Stimulated activated effector memory CD8-positive, alpha-beta T cell treated with anti-CD3 and anti-CD28 coated beads, Interleukin-12 subunit alpha, Interleukin-12 subunit beta, amount 100 ng/mL, for 72 hours (primary cell): ENCODE data around the gene CACFD1.

Experiments used
- ATAC-seq: fragments of 150-1000 bp; cut with Tn5 transposase; 2 replicates; pipeline ENCODE4 v1.10.0; 2021
- DNase-seq, 2 donors: peaks; one replicate each; pipeline ENCODE4 v3.0.0; 2021 to 2022; ENCODE audit warnings: low spot score in 2 of 2
- H3K27ac Mint-ChIP-seq: one replicate; pipeline ENCODE4 v1.8.0; 2022; ENCODE audit warnings: mild to moderate bottlenecking, mixed read lengths
- H3K36me3 Mint-ChIP-seq: one replicate; pipeline ENCODE4 v1.8.0; 2022; ENCODE audit warnings: mild to moderate bottlenecking, mixed read lengths
- H3K4me1 Mint-ChIP-seq: one replicate; pipeline ENCODE4 v1.8.0; 2022; ENCODE audit warnings: mixed read lengths
- H3K4me3 Mint-ChIP-seq: one replicate; pipeline ENCODE4 v1.8.0; 2022; ENCODE audit warnings: mild to moderate bottlenecking, mixed read lengths
- H3K9me3 Mint-ChIP-seq: one replicate; pipeline ENCODE4 v1.8.0; 2022; ENCODE audit warnings: mixed read lengths

The CACFD1 gene

GRCh38 chr9:133454325-133454724 lies 5.5 kb upstream of the CACFD1 start:
- ATAC-seq (no peak), DNase-seq (no peak)
- Mint-ChIP-seq H3K4me1 (no peaks in the 10 kb centered on the region), H3K36me3 (no peaks in the 10 kb centered on the region), H3K9me3 (no peaks in the 10 kb centered on the region), H3K27ac (no peak overlapping the region), H3K4me3 (no peak overlapping the region)

DNA sequence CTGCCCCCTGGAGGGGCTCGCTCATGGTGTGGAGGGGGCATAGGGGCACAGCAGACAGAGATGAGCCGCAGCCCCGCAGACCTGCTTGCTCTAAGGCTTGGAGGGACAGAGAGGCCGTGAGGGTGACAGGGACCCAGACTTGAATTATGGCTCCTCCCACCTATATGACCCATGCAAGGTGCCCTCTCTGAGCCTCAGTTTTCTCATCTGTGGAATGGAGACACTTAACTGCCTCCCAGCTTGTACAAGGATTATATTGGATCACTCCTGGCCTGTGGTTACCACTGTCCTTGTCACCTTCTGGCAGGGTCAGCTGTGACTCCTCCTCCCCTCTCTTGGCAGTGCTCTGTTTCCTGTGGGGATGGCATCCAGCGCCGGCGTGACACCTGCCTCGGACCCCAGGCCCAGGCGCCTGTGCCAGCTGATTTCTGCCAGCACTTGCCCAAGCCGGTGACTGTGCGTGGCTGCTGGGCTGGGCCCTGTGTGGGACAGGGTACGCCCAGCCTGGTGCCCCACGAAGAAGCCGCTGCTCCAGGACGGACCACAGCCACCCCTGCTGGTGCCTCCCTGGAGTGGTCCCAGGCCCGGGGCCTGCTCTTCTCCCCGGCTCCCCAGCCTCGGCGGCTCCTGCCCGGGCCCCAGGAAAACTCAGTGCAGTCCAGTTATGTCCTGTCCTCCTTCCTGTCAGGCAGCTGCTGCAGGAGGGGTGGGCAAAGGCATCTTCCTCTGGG lies 4.7 kb upstream of the CACFD1 start:
- Mint-ChIP-seq H3K4me1 (peaks cover 5% of the 10 kb centered on the region), H3K4me3 (no peak overlapping the region), H3K36me3 (peaks cover 5% of the 10 kb centered on the region), H3K27ac (no peak overlapping the region), H3K9me3 (no peaks in the 10 kb centered on the region)
- ATAC-seq (no peak), DNase-seq (no peak)

DNA sequence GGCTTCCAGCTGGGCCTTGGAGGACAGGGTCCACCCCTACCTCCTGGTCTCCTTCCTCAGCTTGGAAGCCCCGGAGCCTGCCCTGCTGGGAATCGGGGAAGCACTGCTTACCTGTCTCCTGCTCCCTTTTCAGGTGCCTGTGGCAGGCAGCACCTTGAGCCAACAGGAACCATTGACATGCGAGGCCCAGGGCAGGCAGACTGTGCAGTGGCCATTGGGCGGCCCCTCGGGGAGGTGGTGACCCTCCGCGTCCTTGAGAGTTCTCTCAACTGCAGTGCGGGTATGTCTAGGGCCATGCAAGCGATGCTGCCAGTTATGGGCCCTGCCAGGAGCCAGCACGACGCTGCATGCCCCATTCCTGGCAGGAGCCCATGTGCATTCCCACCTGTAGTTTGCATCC lies 3.8 kb upstream of the CACFD1 start:
- Mint-ChIP-seq H3K9me3 (no peaks in the 10 kb centered on the region), H3K4me1 (peaks cover 10% of the 10 kb centered on the region), H3K4me3 (no peak overlapping the region), H3K27ac (no peak overlapping the region), H3K36me3 (peaks cover 13% of the 10 kb centered on the region)
- DNase-seq = no peak
- no peak for ATAC-seq

DNA sequence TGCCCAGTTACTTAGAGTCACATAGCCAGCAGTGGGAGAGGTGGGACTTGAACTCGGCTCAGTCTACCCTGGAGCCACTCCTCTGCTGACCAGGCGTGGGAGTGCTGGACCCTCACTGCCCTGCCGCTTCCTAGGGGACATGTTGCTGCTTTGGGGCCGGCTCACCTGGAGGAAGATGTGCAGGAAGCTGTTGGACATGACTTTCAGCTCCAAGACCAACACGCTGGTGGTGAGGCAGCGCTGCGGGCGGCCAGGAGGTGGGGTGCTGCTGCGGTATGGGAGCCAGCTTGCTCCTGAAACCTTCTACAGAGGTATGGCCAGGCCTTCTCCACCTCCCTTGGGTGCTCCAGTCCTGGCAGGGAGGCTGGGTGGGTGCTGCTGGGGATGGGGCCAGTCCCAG lies 3.4 kb upstream of the CACFD1 start:
- H3K4me1 Mint-ChIP-seq = peaks cover 11% of the 10 kb centered on the region
- H3K36me3 Mint-ChIP-seq = peaks cover 13% of the 10 kb centered on the region

DNA sequence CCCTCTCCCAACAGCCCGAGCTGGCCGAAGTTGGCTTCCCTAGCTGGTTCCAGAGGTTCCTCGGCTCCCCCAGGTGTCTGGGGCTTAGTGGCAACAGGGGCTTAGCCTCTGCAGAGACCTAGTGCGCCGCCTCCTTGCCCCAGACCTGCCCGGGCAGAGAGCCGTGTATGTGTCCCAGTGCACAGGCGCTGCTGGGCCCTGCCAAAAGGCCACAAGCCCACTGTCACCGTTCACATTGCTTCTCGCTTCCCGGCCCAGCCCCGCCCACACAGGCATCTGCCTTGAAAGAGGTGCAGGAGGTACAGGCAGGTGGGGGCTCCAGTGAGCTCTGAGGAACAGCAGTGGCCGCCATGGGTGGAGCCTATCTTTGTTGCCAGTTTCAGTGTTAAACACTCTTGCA lies 2.5 kb upstream of the CACFD1 start:
- Mint-ChIP-seq H3K4me3 (no peak overlapping the region), H3K36me3 (peaks cover 13% of the 10 kb centered on the region), H3K9me3 (no peaks in the 10 kb centered on the region), H3K27ac (no peak overlapping the region), H3K4me1 (peaks cover 16% of the 10 kb centered on the region)
- ATAC-seq (no peak), DNase-seq (no peak)

More for the DNA sequence above, 3.4 kb upstream of the CACFD1 start:
- Mint-ChIP-seq H3K4me3 (no peak overlapping the region), H3K9me3 (no peaks in the 10 kb centered on the region), H3K27ac (no peak overlapping the region)
- ATAC-seq (no peak), DNase-seq (no peak)

GRCh38 chr9:133457748-133458147 lies 2.0 kb upstream of the CACFD1 start:
- ATAC-seq = no peak
- Mint-ChIP-seq H3K36me3 (peaks cover 13% of the 10 kb centered on the region), H3K4me3 (no peak overlapping the region), H3K9me3 (no peaks in the 10 kb centered on the region), H3K27ac (no peak overlapping the region), H3K4me1 (peaks cover 16% of the 10 kb centered on the region)
- no peak for DNase-seq

DNA sequence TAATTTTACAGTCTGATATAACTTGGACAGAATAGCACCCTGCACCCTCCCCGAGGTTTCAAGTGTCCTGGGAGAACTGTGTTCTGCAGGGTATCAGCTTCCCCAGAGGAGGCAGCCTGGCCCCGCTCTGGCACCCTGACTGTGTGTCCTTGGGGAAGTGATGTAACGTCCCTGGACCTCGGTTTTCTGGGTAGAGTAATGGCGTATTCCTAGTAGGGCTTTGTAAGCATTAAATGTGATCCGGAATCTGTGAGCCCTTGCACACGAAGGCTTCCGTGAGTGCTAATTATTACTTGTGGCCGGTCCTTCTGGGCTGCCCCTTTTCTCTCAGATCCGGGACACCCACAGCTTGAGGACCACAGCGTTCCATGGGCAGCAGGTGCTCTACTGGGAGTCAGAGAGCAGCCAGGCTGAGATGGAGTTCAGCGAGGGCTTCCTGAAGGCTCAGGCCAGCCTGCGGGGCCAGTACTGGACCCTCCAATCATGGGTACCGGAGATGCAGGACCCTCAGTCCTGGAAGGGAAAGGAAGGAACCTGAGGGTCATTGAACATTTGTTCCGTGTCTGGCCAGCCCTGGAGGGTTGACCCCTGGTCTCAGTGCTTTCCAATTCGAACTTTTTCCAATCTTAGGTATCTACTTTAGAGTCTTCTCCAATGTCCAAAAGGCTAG lies 1.0 kb upstream of the CACFD1 start:
- ATAC-seq (no peak), DNase-seq (no peak)
- Mint-ChIP-seq H3K36me3 (peaks cover 13% of the 10 kb centered on the region), H3K27ac (no peak overlapping the region), H3K4me3 (peak overlapping the region; percentile 92), H3K9me3 (no peaks in the 10 kb centered on the region), H3K4me1 (peaks cover 20% of the 10 kb centered on the region)

DNA sequence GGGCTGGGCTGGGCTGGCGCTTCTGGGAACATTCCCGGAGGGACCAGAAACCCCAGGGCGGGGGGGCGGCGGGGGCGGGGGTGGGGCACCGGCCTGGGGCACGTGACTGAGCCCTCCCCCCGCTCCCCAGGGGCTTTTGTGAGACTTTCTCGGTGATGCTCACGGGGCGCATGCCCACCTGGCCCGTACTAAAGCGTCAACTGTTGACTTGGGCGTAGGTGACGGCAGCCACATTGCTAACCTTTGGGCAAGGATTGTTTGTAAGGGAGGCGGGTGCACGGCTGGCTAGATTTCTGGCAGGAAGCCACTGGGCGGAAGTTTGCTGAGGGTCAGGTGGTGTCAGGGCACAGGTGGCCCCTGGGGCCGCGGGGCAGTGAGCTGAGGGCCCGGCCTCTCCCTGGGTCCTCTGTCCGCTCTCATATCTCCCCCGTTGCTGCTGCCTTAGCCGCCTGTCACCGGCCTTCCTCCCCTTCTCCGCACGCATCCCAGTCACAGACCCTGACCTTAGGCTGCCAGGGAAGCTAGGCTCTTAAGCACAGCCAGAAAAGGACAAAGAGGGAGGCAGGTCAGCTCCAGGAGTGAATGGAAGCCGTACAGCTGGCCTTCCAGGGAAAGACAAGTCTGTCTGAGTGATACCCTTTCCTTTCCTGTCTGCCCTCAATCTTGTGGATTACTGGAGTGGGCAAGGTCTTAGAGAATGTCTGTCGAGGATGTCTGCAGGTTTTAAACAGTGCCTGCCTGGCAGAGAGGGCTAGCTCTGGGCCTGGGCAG lies 812 bp downstream of the CACFD1 start:
- no peaks in the 10 kb centered on the region for H3K9me3 Mint-ChIP-seq
- H3K4me1 Mint-ChIP-seq = peaks cover 25% of the 10 kb centered on the region
- DNase-seq (no peak), ATAC-seq (no peak)
- H3K27ac Mint-ChIP-seq = peak overlapping the region; percentile 94
- peak overlapping the region; percentile 92 for H3K4me3 Mint-ChIP-seq
- H3K36me3 Mint-ChIP-seq = peaks cover 13% of the 10 kb centered on the region

DNA sequence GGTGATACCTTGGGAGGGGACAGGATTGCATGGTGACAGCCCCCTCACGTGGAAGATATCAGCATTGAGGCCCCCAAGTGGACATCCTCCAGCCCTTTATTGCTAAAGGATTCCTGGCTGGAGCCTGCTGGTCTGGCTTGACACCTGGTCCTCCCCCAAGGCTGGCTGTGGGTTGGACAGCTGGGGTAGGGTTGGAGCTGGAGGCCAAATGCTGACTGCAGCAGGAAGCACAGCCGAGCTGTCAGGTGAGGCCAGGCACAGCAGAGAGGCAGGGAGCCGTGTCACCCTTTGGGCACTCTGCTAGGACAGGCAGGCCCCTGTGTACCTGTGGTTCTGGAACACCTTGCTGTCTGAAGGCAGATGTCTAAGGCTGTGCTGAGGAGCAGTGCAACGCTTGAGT lies 2.2 kb downstream of the CACFD1 start:
- Mint-ChIP-seq H3K27ac (peak overlapping the region; percentile 67), H3K4me1 (peaks cover 25% of the 10 kb centered on the region), H3K9me3 (no peaks in the 10 kb centered on the region), H3K36me3 (peaks cover 13% of the 10 kb centered on the region), H3K4me3 (no peak overlapping the region)
- no peak for DNase-seq
- no peak for ATAC-seq

DNA sequence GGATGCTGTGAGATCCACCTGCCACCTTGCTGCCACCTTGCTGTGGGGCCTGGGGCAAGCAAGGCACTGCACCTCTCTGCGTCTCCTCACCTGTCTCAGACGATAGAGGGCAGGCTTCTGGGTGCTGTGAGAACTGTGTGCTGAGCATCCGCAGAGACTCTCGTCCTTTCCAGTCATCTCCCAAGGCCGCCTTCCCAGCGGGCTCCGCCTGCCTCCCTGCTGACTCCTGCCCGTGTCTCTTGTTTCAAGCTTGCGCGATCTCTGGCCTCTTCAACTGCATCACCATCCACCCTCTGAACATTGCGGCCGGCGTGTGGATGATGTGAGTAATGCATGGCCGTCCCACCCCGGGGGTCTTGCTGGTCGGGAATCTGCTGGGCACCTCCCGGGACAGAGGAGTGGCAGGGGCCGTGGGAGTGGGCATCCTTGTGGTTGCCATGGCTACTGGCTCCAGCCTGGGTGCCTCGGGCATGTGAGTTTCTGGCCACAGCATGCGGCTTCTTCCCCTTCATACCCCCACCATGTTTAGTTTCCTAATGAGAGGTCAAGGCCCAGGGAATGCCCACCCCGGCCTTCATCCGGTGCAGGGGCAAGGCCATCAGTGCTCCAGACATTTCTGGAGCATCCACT lies 3.6 kb downstream of the CACFD1 start:
- Mint-ChIP-seq H3K36me3 (peaks cover 13% of the 10 kb centered on the region), H3K27ac (no peak overlapping the region), H3K9me3 (no peaks in the 10 kb centered on the region), H3K4me3 (no peak overlapping the region), H3K4me1 (peaks cover 25% of the 10 kb centered on the region)
- no peak for DNase-seq
- no peak for ATAC-seq

DNA sequence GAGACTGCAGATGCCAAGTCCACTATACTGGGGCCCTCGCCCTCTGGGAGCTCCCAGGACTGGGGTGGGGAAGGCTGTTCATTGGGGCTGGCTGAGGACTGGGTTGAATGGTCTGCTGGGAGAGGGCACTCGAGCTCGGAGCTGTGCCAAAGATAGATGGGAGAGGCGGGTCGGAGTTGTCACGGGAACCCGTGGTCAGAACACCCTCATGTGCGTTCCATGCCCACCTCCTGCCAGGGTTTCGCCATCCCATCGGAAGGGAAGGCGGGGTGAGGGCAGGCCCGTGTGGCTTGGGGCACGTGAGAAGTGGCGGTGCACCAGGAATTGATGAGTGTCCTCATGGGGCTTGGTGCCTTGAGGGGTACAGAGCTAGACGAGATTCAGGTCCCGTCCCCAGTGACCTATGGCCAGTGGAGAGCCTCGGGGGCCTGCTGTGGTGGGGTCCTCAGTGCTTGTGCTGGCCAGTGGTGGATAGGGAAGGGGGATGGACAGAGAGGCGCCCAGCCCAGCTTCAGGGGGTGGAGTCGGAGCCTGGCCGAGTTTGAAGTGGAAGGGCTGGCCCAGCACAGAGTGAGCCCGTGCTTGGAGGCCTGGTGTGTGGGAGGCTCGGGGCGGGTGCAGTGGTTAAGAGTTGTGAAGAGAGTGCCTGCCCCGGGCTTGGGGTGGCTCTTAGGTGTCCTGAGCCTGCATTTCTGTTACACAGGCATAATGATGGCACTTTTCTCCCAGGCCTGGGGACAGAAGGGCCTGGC lies 4.3 kb downstream of the CACFD1 start:
- ATAC-seq (no peak), DNase-seq (no peak)
- peaks cover 13% of the 10 kb centered on the region for H3K36me3 Mint-ChIP-seq
- H3K4me3 Mint-ChIP-seq = no peak overlapping the region
- H3K27ac Mint-ChIP-seq = no peak overlapping the region
- H3K4me1 Mint-ChIP-seq = peaks cover 25% of the 10 kb centered on the region
- no peaks in the 10 kb centered on the region for H3K9me3 Mint-ChIP-seq

DNA sequence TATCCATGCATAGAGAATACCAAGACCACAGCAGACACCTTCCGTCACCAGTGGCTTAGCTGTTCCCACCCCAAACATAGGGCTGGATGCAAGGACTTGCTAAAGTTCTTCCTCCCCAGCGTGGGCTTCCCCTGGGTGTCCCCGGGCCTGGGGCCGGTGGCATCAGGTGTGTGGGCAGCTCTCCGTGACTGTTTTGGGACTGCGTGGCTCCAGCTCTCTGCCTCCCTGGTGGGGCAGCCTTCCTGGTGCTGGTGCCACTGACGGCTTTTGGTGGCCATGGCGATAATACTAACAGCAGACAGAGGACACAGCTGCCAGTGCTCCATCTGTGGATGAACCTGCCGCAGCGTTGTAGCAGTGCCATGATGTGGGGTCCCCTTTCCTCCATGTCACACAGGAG lies 4.9 kb downstream of the CACFD1 start:
- Mint-ChIP-seq H3K9me3 (no peaks in the 10 kb centered on the region), H3K4me3 (no peak overlapping the region), H3K36me3 (peaks cover 12% of the 10 kb centered on the region), H3K27ac (no peak overlapping the region), H3K4me1 (peaks cover 24% of the 10 kb centered on the region)
- ATAC-seq = no peak
- DNase-seq = no peak

- no peaks in the 10 kb centered on the region for H3K9me3 Mint-ChIP-seq
- no peak for DNase-seq
- no peak overlapping the region for H3K27ac Mint-ChIP-seq
- ATAC-seq = no peak
- H3K4me3 Mint-ChIP-seq = no peak overlapping the region
- H3K36me3 Mint-ChIP-seq = no peaks in the 10 kb centered on the region
- peaks cover 14% of the 10 kb centered on the region for H3K4me1 Mint-ChIP-seq
Measured at GRCh38 chr9:133465984-133466383, 6.2 kb downstream of the CACFD1 start.

DNA sequence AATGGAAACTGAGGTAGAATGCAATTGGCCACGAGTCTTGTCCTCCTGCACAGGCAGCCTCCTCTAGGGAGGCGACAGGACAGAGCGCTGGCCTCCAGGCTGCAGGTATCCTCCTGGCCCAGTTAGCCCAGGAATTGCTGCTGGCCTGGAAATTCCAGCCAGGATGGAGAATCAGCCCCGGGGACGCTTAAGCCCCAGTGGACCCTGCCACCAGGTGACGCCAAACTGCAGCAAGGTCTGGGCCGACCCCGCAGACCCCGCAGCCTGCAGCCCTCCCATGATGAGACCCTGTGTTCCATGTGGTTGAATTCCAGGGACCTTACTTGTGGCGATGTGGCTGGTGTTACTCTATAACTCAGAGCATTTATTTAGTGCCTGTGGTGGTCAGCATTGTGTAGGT lies 7.3 kb downstream of the CACFD1 start:
- no peak for ATAC-seq
- no peaks in the 10 kb centered on the region for H3K36me3 Mint-ChIP-seq
- no peak overlapping the region for H3K4me3 Mint-ChIP-seq
- no peaks in the 10 kb centered on the region for H3K9me3 Mint-ChIP-seq
- H3K27ac Mint-ChIP-seq = no peak overlapping the region
- H3K4me1 Mint-ChIP-seq = peaks cover 8% of the 10 kb centered on the region
- DNase-seq = no peak

DNA sequence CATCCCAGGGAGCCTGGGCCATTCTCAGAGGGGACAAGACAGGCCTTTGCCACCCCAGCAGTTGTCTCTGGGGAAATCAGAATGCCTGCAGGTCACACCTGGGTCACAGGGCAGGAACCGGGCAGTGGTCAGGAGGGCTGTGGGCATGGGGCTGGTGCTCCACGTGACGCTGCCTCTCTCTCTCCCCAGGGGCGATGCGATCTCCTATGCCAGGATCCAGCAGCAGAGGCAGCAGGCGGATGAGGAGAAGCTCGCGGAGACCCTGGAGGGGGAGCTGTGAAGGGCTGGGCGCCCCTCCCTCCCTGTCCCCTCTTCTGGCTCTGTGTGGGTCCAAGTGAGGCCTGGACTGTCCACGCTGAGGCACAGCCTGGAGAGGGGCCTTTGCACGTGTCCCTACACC lies 8.6 kb downstream of the CACFD1 start:
- no peaks in the 10 kb centered on the region for H3K36me3 Mint-ChIP-seq
- no peak for DNase-seq
- no peak overlapping the region for H3K4me3 Mint-ChIP-seq
- H3K4me1 Mint-ChIP-seq = peaks cover 8% of the 10 kb centered on the region
- no peaks in the 10 kb centered on the region for H3K9me3 Mint-ChIP-seq
- H3K27ac Mint-ChIP-seq = no peak overlapping the region
- no peak for ATAC-seq
